ENCODE measurements around the gene THAP12.

The THAP12 gene

GRCh38 chr11:76394411-76394810, 13.5 kb upstream of the THAP12 start:
- TF ChIP-seq, protein P1, sequence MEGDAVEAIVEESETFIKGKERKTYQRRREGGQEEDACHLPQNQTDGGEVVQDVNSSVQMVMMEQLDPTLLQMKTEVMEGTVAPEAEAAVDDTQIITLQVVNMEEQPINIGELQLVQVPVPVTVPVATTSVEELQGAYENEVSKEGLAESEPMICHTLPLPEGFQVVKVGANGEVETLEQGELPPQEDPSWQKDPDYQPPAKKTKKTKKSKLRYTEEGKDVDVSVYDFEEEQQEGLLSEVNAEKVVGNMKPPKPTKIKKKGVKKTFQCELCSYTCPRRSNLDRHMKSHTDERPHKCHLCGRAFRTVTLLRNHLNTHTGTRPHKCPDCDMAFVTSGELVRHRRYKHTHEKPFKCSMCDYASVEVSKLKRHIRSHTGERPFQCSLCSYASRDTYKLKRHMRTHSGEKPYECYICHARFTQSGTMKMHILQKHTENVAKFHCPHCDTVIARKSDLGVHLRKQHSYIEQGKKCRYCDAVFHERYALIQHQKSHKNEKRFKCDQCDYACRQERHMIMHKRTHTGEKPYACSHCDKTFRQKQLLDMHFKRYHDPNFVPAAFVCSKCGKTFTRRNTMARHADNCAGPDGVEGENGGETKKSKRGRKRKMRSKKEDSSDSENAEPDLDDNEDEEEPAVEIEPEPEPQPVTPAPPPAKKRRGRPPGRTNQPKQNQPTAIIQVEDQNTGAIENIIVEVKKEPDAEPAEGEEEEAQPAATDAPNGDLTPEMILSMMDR (IDR thresholded peaks at IDR 0.05; ENCODE audit: low read depth, low read length), result no peak
- no peak for DNase-seq (ENCODE audit: low read depth in 2 of 2)
- H3K4me3 ChIP-seq (replicated peaks in 1 of 2; ENCODE audit: low read depth in 2 of 2, low read length in 2 of 2), result no peak overlapping the region

GRCh38 chr11:76392870-76393269, 11.9 kb upstream of the THAP12 start:
- TF ChIP-seq, protein P1 (IDR thresholded peaks at IDR 0.05; ENCODE audit: low read depth, low read length), result no peak
- H3K4me3 ChIP-seq (replicated peaks in 1 of 2; ENCODE audit: low read depth in 2 of 2, low read length in 2 of 2), result no peak overlapping the region
- no peak for DNase-seq (ENCODE audit: low read depth in 2 of 2)

DNA sequence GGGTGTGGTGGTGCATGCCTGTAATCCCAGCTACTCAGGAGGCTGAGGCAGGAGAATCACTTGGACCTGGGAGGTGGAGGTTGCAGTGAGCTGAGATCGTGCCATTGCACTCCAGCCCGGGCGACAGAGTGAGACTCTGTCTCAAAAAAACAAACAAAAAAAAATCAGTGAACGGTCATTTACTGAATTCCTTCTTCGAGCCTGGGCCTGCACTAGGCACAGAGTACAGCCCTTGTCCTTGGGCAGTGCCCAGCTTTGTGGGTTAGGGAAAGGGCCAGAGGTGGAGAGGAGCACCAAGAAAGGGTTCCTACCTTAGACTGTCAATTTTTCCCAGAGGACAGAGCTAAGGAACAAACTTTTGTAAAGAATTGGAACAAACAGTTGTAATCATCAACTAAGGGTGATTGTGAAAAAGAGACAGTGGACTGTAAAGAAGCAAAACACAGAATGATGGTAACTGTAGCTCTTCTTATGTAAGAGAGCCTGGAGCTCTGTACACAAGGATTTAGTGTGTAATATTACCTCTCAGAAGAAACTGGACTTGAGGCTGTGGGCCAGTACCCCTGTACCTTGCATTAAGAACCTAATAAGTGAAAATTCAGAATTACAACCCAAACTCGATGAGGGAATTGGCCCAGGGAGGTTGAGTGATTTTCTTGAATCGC, 11.0 kb upstream of the THAP12 start:
- TF ChIP-seq, protein P1 (IDR thresholded peaks at IDR 0.05; ENCODE audit: low read depth, low read length), result no peak
- no peak overlapping the region for H3K4me3 ChIP-seq (replicated peaks in 1 of 2; ENCODE audit: low read depth in 2 of 2, low read length in 2 of 2)
- no peak for DNase-seq (ENCODE audit: low read depth in 2 of 2)

GRCh38 chr11:76391021-76391420, 10.1 kb upstream of the THAP12 start:
- no peak overlapping the region for H3K4me3 ChIP-seq (replicated peaks in 1 of 2; ENCODE audit: low read depth in 2 of 2, low read length in 2 of 2)
- TF ChIP-seq, protein P1 (IDR thresholded peaks at IDR 0.05; ENCODE audit: low read depth, low read length), result no peak
- DNase-seq (ENCODE audit: low read depth in 2 of 2), result no peak

DNA sequence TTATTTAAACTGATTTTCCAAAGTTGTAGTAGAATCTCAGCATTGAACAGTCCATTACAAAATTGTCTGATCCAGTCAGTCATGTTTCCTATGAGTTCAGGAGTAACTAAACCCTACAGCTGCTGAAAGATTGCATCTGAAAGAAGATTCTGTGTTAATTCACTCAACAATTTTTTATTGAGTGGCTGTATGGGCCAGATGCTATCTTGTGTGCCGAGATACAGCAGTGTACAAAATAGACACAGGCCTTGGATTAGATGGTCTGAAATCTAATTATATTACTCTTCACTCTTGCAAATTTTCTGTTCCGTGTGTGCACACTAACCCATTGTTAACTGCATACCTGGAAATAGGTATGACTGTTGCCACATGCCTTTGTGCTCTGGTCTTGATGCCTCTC, 7.5 kb upstream of the THAP12 start:
- TF ChIP-seq, protein P1 (IDR thresholded peaks at IDR 0.05; ENCODE audit: low read depth, low read length), result no peak
- DNase-seq (ENCODE audit: low read depth in 2 of 2), result no peak
- H3K4me3 ChIP-seq (replicated peaks in 1 of 2; ENCODE audit: low read depth in 2 of 2, low read length in 2 of 2), result no peak overlapping the region

- H3K4me3 ChIP-seq (replicated peaks in 1 of 2; ENCODE audit: low read depth in 2 of 2, low read length in 2 of 2), result no peak overlapping the region
- TF ChIP-seq, protein P1 (IDR thresholded peaks at IDR 0.05; ENCODE audit: low read depth, low read length), result no peak
- no peak for DNase-seq (ENCODE audit: low read depth in 2 of 2)
Observed at GRCh38 chr11:76385903-76386302, 5.0 kb upstream of the THAP12 start.

DNA sequence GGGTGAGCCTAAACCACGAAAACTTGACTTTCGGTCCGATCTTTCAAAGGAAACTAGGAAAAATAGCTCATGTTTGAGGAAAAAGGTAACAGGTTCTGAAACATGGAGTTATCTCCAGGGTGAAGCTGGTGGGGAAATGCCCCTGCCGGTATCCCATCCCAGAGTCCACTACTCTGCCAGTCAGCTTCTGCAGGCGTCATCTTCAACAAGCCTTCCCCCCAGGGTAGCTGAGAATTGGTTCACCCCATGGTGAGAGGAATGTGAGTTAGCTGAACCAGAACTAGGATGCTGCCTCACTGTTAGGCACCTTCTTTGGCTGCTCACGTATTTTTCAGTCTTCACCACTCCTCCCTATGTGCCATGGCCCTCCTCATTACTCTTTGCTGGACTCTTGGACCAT, 1.3 kb upstream of the THAP12 start:
- no peak for DNase-seq (ENCODE audit: low read depth in 2 of 2)
- H3K4me3 ChIP-seq (replicated peaks in 1 of 2; ENCODE audit: low read depth in 2 of 2, low read length in 2 of 2), result no peak overlapping the region
- TF ChIP-seq, protein P1 (IDR thresholded peaks at IDR 0.05; ENCODE audit: low read depth, low read length), result no peak

Data from cardiac fibroblast (primary cell).